NCI-H2196 (cell line): Measurements from ENCODE around the gene APEH.
"Not testable (repeated sequence)": the region's sequence is repeated elsewhere in the genome, so short reads cannot be mapped to it uniquely, and the experiment has no call there.

Source experiments
- DNase-seq: peaks from one replicate; lab custom pipeline; 2025; ENCODE audit not compliant: unreplicated experiment; lab: John Stamatoyannopoulos, UW

Gene APEH

DNA sequence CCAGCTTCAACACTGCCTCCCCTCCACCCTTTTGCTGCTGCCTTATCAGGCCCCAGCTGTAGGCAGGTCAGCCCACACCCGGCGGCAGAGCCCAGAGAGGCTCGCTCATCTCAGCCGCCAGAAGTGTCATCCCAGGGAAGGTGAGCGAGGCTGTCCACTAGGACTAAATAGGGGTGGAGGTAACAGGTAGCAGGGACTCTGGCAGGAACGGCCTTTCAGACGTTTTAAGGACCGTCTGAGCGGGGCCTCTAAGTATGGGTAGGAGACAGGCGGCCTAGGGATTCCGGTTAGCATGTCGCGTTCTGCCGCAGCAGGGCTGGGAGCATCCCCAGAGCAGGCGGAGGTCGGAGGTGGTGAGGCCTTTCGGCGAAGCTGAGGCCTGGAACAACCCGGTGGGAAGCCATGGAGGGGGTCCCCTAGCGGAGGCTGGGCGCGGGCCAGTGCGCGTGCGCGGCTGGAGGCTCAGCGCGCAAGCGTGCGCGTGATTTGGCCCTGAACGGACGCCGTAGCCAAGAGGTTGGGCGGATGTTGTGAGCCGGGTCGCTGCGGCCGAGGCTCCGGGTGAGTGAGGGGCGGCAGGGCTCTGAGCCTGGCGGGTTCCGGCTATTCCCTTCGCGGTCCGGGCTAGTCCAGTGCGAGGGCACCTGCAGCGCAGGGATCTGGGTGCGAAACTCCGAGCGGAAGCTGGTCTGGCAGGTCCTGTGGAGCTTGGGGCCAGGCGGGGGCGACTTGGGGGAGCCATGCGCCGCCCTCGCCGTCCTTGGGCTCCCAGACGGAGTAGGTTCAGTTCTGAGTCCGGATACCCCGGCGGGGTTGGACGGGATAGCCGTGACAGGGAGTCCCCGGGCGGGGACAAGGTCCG, 15.1 kb downstream of the APEH start, which contains the start of the genes MST1 and RNF123:
TSS of gene MST1 (minus strand) at position 429 of the 862 bp plus-strand sequence. CDS start 783 bp downstream, outside the sequence.
TSS of gene RNF123 (plus strand) at position 512 of the 862 bp plus-strand sequence. CDS start 1,609 bp downstream, outside the sequence.
- no peak for DNase-seq

DNA sequence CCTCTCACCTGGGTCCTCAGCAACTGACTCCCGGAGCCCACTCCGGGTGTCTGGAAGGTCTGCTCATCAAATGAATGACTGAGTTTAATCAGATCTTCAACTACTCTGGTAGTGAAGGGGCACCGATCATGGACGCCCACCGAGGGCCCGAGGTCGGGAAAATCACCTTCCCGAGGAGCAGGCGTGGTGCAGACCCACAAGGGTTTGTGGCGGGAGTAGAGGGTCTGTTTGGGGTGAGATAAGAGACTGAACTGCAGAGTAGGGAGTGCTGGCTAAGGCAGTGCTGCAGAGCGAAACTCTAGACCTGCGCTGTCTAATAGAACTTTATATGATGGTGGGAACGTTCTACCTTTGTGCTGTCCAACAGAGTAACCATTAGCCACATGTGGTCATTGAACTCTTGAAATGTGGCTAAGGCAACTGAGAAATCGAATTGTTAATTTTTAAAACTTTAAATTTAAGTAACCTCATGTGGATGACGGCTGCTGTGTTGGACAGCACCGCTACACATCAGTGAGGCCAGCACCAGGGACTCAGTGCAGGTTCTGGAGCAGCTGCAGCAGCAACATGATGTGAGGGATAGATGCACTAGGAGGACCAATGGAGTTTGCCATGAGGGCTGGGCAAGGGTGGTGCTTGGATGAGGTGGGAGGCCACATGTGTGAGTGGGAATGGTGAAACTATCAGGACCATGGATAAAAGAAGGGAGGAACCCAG, 15.9 kb downstream of the APEH start:
- not testable (repeated sequence) for DNase-seq

- DNase-seq = not testable (repeated sequence)
Observed at GRCh38 chr3:49690856-49691255, 16.7 kb downstream of the APEH start.

DNA sequence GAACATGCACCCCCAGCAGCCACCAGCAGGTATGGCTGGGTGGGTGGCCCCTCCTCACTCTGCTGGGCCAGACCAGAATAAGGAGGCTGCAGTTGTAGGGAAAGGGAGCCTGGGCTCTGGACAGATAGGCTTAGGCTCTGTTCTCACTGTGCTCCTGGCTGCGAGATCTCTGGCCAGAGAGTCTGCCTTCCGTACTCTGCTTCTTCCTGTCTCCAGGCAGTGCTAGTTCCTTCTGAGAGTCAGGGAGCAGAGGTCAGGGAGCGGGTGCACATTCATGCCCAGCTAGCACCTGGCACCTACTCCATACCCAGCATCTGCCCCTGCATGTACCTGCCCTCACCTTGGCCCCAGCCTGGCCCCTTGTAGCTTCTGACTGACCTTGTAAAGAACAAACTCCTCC, 17.3 kb downstream of the APEH start:
- not testable (repeated sequence) for DNase-seq

- not testable (repeated sequence) for DNase-seq
Observed at GRCh38 chr3:49694409-49695070, 20.4 kb downstream of the APEH start.

- not testable (repeated sequence) for DNase-seq
Observed at GRCh38 chr3:49695350-49696015, 21.3 kb downstream of the APEH start.

DNA sequence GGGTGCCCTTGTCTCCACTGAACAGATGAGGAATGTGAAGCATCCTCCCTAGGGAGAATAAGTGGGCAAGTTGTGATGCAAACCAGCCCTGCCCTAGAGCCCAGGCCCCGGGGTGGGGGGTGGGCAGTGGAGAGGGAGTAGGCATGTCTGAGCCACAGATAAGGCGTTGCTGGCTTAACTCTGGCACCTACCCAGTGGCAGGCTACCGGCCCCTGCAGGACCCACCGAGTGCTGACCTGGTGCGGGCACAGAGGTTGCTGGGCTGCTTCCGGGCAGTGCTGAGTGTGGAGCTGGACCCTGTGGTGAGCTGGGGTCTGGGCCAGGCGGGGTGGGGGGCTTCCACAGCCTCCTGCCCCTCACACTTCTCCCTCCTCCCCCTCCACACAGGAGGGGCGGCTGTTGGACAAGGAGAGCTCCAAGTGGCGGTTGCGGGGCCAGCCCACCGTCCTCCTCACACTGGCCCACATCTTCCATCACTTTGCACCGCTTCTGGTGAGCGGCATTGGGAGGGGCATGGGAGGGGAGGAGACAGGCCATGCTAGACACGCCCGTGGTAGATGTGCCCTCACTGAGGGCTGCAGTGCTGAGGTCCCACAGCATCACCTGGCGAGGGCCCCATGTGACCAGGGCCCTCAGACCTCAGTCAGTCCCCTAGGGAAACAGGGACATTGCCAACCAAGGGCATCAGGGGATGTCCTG, 25.3 kb downstream of the APEH start:
- DNase-seq = no peak

DNA sequence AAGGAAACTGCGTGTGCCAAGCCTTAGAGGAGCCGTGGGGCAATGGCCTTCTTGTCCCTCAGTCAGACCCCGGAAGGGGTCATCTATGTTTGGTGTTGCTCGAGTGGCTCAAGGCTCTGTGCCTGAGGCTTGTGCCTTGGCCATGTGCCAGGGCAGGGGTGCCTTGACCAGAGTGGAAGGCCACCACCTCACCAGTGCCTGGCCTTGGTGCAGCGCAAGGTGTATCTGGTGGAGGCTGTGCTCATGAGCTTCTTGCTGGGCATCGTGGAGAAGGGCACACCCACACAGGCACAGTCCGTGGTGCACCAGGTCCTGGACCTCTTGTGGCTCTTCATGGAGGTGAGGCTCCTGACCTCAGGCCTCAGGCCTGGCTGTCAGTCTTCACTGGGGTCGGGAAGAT, 25.9 kb downstream of the APEH start:
- no peak for DNase-seq

DNA sequence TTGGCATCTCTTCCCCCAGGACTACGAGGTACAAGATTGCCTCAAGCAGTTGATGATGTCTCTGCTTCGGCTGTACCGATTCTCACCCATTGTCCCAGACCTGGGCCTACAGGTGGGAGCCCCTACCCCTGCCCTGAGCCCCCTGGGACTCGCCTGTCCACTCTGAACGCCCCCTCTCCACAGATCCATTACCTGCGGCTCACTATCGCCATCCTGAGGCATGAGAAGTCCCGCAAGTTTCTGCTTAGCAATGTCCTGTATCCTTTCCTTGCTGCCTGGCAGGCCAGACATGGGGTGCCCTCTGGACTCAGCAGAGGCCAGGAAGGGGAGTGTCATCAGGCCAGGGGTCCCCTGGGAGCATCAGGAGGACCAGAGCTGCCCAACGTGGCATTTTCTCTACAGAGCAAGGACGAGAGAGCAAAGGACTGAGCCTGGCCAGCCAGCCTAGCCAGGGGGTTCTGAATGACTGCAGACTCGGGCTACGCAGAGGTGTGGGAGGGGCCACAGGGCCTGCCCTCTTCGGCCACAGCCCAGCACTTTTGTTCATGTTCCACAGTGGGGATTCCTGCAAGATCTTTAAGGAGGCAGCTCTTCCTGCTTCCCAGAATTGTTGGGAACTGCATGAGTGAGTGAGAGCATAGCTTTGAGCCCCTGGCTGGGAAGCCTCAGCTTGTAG, 26.4 kb downstream of the APEH start:
- no peak for DNase-seq

- DNase-seq = no peak
Observed at GRCh38 chr3:49701388-49702077, 27.4 kb downstream of the APEH start.

DNA sequence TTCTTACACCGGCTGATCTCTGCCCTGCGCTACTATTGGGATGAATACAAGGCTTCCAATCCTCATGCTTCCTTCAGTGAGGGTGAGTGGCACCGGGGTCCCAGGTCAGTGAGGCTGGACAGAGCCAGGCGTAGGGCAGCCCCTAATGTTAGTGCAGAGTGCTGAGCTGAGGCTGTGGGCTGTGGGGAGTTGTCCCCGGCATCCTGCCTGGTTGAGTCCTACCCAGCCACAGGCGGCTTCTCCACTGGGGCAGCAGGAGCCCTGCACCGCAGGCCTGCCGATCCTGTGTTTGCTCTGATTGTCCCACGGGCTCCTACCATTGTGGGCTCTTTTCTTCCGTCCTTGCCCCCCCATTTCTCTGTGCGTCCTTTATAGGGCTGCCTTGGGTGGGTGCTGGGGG, 28.5 kb downstream of the APEH start:
- DNase-seq = no peak

DNA sequence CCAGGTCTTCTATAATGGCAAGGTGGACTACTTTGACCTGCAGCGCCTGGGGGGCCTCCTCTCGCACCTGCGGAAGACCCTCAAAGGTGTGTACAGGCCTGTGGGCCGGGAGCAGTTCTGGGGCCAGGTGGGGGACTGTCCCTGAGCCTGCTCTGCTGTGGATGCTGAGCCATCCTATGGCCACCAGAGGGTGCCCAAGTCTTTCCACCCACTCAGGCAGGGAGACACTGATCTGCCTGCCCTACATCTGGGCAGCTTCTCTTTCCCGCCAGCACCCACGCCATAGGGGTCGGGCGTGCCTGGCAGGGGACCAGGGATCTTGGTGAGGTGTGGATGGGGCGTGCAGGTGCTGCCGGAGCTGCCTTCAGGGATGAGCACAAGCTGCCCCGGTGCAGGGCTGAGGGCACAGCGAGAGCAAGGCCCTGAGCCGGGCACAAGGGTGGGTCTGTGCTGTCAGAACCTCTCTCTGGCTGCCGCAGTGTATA, 29.3 kb downstream of the APEH start:
- DNase-seq = peak; percentile 60

DNA sequence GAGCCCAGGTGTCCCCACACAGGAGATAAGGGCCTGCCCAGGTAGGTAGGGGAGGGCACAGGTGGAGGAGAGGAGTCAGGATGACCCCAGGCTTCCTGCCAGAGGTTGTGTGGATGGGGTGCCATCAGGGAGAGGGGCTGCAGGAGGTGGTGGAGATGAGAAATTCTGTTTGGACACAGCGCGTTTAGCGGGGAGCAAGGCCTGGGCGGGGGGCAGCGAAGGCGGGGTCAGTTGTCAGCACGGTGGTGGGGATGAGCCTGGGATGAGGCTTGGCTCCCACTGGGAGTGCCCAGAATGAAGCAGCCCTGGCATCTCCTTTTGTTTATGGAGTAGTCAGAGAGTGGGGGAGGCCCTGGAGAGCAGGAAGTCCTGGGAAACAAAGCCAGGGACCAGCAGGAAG, 29.8 kb downstream of the APEH start:
- DNase-seq = no peak

GRCh38 chr3:49704629-49705028, 30.5 kb downstream of the APEH start:
- DNase-seq = no peak

DNA sequence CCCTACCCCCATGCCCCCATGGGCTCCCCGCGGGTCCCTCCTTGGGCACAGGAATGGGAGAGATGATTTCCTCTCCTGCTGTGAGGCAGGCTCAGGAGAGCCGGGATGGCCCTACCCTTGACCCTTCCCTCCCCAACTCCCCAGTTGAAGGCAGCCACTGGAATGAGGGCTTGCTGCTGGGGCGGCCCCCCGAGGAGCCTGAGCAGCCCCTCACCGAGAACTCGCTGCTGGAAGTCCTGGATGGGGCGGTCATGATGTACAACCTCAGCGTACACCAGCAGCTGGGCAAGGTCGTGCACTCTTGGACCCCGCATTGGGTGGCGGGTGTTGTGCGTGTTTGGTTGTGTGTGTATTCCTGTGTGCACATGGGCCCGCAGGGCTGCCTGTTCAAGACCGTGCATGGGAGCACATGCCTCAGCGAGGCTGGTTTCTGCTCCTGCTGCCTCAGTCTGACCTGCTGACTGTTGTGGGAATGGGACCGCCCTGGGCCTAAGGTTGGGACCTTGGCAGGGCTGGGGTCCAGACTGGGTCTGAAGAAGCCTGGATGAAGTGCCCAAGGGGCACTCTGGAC, 31.3 kb downstream of the APEH start:
- DNase-seq = no peak

- no peak for DNase-seq
Observed at GRCh38 chr3:49706456-49707112, 32.4 kb downstream of the APEH start.

GRCh38 chr3:49707113-49707480, 32.9 kb downstream of the APEH start:
- DNase-seq = no peak

DNA sequence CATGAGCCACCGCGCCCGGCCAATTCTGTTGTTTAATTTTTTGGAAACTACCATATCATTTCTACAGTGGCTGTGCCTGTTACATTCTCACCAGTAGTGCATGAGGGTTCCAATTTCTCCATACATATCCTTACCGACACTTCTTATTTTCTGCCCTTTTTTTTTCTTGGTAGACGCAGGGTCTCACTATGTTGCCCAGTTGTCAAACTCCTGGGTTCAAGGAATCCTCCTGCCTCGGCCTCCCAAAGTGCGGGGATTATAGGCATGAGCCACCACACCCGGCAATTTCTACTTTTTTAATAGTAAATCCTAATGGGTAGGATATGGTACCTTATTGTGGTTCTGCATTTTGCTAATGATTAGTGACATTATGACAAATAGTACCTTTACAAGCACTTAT, 35.7 kb downstream of the APEH start:
- no peak for DNase-seq
